Measurements from ENCODE around the gene ZDHHC22.
"Not testable (repeated sequence)": the region's sequence is repeated elsewhere in the genome, so short reads cannot be mapped to it uniquely, and the experiment has no call there.

ZDHHC22 gene, protein sequence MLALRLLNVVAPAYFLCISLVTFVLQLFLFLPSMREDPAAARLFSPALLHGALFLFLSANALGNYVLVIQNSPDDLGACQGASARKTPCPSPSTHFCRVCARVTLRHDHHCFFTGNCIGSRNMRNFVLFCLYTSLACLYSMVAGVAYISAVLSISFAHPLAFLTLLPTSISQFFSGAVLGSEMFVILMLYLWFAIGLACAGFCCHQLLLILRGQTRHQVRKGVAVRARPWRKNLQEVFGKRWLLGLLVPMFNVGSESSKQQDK

GRCh38 chr14:77141214-77142004 is at the start of gene ZDHHC22:
TSS of gene ZDHHC22 (minus strand) at chr14:77141791. CDS start at chr14:77139738, 2,053 bp downstream.
- DNase-seq, result no peak

DNA sequence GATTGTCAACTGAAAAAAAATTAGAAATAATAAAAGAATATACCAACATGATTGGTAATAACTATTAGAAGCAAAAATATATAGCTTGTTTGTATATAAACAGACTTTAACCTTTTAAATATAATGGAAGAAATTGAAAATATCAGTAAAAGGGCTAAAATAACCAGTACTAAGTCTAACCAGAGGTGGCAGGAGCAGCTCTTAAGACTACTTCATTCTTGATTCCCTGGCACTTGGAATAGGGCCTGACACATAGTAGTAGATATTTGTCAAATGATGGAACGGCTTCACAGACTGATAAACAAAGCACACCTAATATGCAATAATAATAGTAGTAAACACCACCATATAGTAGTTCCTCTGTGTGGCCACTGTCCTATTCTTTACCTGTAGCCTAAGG is 49.4 kb upstream of the ZDHHC22 start:
- no peak for DNase-seq

DNA sequence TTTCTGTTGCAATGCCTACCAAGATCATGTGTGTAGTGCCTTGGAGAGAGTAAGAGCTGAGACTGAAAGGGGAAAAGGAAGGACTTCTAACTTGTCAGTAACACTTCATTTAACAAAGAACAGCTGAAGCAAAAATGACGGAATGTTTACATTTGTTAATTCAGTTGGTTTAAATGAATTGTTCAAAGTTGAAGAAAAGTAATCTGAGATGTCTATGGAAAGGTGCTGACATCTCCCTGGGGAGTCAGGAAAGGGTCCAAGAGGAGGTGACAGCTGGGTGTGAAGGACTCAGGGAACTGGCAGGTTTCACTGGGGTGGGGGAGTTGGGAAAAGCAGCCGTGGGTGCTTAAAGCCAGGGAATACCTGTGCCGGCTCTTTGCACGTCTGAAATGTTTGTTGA is 47.9 kb upstream of the ZDHHC22 start:
- DNase-seq, result no peak

DNA sequence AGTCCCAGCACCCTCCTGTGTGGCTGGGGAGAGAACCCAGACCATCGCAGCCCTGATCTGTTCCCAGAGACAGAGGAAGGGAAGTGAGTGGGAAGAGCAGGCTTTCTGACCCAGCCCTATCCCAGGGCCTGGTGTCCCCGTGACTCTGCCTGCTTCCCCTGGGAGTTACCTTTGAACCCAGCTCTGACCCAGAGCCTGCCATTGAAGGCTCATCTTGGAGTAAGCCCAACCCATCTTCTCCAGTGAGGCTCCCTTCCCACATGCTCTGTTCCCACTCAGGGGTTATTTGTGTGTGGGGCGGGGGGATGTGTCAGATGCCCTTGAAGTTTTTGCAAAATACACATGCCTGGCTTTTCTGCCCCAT is 46.0 kb upstream of the ZDHHC22 start:
- DNase-seq, result no peak

DNA sequence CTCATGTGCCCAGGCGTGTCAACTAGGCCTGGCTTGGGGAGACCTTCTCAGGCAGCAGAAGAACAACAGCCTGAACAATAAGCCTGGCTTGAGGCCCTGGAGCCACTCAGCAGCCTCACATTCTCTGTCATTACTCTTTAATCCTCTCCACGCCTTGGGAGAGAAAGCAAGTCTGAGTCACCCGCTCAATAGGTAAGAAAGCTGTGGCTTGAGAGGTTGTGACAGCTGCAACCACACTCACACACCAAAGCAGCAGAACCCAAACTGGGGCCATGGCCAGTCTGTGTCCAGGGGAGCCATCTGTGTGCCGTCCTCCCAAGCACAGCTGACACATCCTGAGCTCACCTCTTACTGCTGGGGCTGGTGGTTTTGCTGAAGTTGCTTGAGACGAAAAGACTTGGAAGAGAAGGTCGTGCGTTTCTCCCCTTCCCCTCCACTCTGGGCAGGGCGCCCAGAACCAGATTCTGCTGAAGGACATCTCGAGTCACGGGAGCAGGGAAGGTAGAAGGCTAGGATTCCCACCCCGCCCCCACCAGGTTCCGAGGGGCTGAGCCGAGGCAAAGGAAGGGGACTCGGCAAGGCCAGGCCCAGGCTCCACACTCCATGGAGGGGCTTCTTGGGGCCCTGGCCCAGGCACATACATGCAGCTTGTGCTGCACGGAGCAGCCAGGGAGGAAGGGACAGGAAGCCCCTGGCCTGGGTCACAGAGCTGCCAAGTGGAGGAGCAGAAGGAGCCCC is 45.5 kb upstream of the ZDHHC22 start:
- no peak for DNase-seq

DNA sequence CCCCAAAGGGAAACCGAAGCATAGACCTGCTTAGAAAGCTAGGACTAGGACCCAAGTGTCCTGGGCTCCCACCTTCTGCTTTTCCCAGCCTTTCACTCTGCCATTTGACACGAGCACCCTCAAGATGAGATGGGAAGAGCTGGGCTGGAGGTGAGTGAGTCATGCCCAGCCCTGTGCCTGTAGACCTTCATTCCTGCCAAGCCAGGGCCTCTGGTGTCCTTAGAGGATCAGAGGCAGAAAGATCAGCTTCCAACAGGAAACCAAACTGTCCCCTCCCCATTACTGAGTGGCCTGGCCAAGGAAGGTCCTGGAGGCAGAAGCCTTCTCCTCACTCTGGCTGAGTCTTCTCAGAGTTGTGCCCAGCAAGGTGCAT is 43.5 kb upstream of the ZDHHC22 start:
- DNase-seq, result no peak

- DNase-seq, result no peak
Measured at GRCh38 chr14:77184396-77185092, 43.0 kb upstream of the ZDHHC22 start.

GRCh38 chr14:77183896-77184295 is 42.3 kb upstream of the ZDHHC22 start:
- no peak for DNase-seq

DNA sequence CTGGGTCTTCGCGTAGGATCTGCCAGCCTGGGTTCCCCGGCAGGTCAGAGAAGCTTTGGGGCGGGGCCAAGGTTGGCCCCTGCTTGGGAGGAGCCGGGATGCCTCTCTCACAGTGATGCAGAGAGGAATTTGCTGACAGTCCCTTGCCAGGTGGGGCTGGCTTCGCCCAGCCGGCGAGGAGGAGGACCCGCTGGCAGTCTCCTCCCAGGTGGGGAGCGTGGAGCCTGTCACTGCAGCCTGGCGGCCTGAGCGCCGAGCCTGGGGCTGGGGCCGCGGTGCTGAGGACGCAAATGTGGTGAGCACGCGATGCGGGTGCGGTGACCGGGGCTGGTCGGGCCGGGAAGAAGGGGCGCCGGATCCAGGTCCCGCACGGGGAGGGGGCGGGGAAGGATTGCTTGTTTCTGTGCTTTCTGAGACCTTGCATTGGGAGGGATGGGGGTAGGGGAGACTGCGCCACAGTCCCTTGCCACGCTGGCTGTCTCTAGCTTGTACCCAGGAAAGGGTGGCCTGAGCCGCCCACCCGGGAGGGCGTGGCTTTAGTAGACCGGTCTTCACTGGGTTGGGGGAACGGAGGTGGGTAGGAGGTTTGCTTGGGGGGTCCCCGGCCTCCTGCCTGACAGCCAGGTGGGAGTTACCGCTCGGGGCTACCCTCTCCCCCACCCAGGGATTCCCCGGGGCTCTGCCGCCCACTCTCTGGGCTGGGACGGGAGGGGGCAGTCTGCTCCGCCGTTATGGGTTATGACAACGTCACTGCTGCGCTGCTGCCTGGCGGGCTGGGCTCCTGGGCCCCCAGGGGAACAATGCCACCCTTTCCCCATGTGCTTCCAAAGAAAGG is 40.2 kb upstream of the ZDHHC22 start, which contains the start of gene TMEM63C:
TSS of gene TMEM63C (plus strand) at position 196 of the 835 bp plus-strand sequence. CDS start 37,016 bp downstream, outside the sequence.
- DNase-seq, result peak; percentile 23

GRCh38 chr14:77180726-77181602 is 39.4 kb upstream of the ZDHHC22 start:
- no peak for DNase-seq

- no peak for DNase-seq
Measured at GRCh38 chr14:77178656-77179055, 37.1 kb upstream of the ZDHHC22 start.

DNA sequence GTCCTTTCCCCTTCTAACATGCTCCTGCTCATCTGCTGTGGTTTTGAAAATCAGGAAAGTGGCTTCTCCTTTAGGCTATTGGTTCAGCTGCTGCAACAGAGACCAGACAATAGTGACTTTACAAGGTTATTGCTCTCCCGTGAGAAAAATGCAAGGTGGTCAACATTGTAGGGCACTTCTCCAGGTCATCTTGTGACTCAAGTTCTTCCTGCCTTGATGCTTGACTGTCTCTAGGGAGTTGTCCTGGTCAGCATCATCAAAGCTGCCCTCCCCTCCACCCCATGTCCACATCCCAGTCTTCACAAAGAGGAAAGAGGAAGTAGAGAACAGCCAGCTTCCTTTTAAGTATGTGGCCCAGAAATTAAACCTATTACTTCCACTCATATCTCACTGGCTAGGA is 36.1 kb upstream of the ZDHHC22 start:
- no peak for DNase-seq

- no peak for DNase-seq
Measured at GRCh38 chr14:77175843-77176242, 34.3 kb upstream of the ZDHHC22 start.

- not testable (repeated sequence) for DNase-seq
Measured at GRCh38 chr14:77173911-77174617, 32.5 kb upstream of the ZDHHC22 start.

DNA sequence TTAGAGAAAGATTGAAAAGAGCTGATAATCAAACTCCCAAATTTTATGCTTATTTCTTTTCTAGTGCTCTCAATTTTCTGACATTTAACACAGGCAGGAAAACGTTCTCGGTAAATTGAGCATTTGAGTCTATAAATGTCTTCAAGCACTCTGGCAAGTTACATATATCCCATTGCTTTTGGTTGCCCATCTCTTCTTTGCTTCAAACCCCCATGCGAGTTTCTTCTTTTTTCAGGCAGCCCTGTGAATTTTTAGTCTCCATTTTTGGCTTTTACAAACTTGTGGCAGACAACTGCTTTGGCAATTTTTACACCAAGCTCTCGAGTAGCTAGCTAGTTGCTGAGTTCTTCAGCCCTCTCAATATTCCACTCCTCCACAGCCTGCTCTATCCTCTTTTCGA is 31.3 kb upstream of the ZDHHC22 start:
- no peak for DNase-seq

DNA sequence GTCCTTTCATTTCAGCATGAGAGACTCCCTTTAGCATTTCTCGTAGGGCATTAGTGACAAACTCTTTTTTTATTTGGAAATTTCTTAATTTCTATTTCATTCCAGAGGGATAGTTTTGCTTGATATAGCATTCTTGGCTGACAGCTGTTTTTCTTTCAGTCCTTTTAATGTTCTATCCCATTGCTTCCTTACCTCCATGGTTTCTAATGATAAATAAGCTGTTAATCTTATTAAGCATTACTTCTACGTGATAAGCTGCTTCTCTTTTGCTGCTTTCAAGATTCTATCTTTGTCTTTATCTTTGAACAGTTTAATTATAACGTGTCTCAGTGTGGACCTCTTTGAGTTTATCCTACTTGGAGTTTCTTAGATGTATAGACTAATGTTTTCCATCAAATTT is 28.5 kb upstream of the ZDHHC22 start:
- DNase-seq, result no peak

- DNase-seq, result no peak
Measured at GRCh38 chr14:77161011-77161410, 19.4 kb upstream of the ZDHHC22 start.

DNA sequence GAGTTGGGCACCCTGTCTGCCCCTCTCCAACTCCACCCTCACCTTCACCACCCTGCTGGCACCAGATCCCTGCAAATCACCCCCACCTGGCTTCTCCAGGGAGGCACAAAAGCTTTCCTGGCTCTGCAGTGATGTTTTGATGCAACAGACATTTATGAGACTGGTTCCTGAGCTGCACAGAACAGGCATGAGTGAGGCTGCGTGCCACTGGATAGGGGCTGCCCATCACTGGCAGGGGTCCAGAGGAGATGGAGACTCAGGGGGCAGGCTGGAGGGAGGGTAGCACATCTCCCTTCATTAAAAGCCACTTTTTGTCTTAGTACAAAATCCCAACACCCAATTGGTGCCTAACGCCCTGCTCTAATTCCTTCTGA is 17.3 kb upstream of the ZDHHC22 start:
- DNase-seq, result no peak

DNA sequence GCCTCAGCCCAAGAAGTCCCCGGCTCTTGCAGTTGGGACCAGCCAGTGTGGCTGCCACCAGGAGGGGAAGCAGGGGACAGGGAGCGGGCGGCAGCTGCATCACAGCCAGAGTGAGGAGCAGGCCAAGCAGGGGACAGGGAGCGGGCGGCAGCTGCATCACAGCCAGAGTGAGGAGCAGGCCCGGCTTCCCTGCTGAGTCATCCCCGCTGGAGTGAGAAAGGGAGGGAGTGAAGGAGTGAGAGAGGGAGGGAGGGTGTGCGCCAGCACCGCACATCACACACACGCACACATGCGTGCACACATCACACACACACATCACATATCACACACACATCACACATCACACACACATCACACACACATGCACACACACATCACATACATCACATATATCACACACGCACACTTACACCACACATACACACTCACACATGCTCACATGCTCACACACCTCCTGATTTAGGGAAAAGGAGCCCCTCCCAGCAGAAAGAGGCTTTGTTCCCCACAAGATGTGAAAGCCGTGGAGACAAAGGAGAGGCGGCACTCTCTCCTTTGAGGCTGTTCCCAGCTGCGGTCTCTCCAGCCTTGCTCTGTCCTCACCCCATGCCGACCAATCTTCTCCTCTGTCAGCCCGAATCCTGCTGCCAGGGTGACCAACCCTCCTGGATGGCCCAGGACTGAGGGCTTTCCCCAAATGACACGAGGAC is 16.7 kb upstream of the ZDHHC22 start:
- no peak for DNase-seq

DNA sequence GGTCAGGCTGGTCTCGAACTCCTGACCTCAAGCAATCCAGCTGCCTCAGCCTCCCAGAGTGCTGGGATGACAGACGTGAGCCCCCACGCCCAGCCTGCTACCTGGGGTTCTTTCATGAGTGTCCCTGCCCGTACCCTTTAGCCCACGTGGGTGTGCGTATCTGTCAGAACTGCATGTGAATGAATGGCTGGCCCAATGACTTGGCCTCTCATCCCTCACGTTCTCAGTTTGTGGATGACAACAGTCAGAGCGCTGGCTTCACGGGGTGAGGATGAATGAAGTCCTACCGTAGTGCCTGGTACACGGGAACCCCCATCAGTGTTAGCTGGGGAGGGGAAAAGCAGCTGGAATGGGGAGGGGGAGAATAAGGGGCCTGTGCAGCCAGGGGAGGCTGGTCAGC is 16.1 kb upstream of the ZDHHC22 start:
- no peak for DNase-seq
